M059J (cell line): ENCODE measurements around the gene ESPNL. TPM values are rescaled to one million over a fixed set of nuclear protein-coding genes. Genes with fewer than 3 reads are reported as not detected.

ENCODE experiments used
- DNase-seq: peaks from one replicate; pipeline ENCODE4 v3.0.0-alpha.2; 2012; ENCODE audit warnings: low read depth
- total RNA-seq: library from RNA; depleted of rRNA; stranded (reverse); fragments of >200 nt; shearing (Covaris generic); gene quantifications from 2 replicates; pipeline ENCODE4 v1.2.3, GENCODE V29; 2014; rRNA removed

Gene ESPNL
- total RNA-seq, 1 experiment from 2014 or later = not detected

- DNase-seq = no peak
Observed at GRCh38 chr2:238171575-238172187, 71.5 kb downstream of the ESPNL start.

- no peak for DNase-seq
Observed at GRCh38 chr2:238172439-238172838, 72.3 kb downstream of the ESPNL start.

- DNase-seq = no peak
Observed at GRCh38 chr2:238173692-238174091, 73.6 kb downstream of the ESPNL start.

- DNase-seq = no peak
Observed at GRCh38 chr2:238174291-238174690, 74.2 kb downstream of the ESPNL start.

GRCh38 chr2:238174701-238175100 is 74.6 kb downstream of the ESPNL start:
- DNase-seq = no peak

- no peak for DNase-seq
Observed at GRCh38 chr2:238176613-238177012, 76.5 kb downstream of the ESPNL start.

- no peak for DNase-seq
Observed at GRCh38 chr2:238180554-238180953, 80.4 kb downstream of the ESPNL start.

- no peak for DNase-seq
Observed at GRCh38 chr2:238182362-238182761, 82.2 kb downstream of the ESPNL start.

Other genes with a start within 250 kb of the ESPNL start
- 25.4 and 35.8 TPM in 2 replicates for gene RAMP1, start 240.7 kb upstream of the ESPNL start, total RNA-seq
- gene UBE2F, start 133.3 kb upstream of the ESPNL start, total RNA-seq = 86.9 and 99.0 TPM in 2 replicates
- gene SCLY, start 39.3 kb upstream of the ESPNL start, total RNA-seq = 8.7 and 10.5 TPM in 2 replicates
- not detected in 2 replicates for gene KLHL30, start 38.3 kb downstream of the ESPNL start, total RNA-seq
- 1.6 and 5.2 TPM in 2 replicates for gene ERFE, start 58.6 kb downstream of the ESPNL start, total RNA-seq
- 8.8 and 19.5 TPM in 2 replicates for gene ILKAP, start 103.4 kb downstream of the ESPNL start, total RNA-seq
- gene HES6, start 139.7 kb downstream of the ESPNL start, total RNA-seq = 1.5 and 5.3 TPM in 2 replicates
- 1.4 and 3.7 TPM in 2 replicates for gene PER2, start 188.3 kb downstream of the ESPNL start, total RNA-seq
- 3.2 and 12.7 TPM in 2 replicates for gene TRAF3IP1, start 220.2 kb downstream of the ESPNL start, total RNA-seq